ENCODE results near the gene SELENOV.
A peak's percentile ranks its signal among the peaks of the same experiment; 100 is the strongest.

DNA sequence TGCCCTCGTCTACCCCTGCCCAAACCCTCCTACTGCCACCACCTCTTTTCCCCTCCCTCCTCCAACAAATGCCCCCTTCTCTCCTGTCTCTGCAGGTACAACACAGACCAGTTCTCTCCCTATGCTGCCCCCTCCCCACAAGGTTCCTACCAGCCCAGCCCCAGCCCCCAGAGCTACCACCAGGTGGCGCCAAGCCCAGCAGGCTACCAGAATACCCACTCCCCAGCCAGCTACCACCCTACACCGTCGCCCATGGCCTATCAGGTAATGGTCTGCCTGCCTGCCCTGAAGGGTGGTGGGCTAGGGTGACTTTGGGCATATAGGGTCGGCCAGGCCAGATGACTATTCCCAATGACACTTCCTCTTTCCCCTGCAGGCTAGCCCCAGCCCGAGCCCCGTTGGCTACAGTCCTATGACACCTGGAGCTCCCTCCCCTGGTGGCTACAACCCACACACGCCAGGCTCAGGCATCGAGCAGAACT, 40.8 kb upstream of the SELENOV start:
- TF ChIP-seq CTCF (IDR thresholded peaks at IDR 0.05): peak; percentile 91
- no peak for TF ChIP-seq EZH2phosphoT487 (IDR thresholded peaks at IDR 0.05)
- TF ChIP-seq EZH2 (IDR thresholded peaks at IDR 0.05): no peak
